Endothelial cell of umbilical vein (primary cell): ENCODE measurements around the gene KLHL26. TPM values are rescaled to one million over a fixed set of nuclear protein-coding genes. Genes with fewer than 3 reads are reported as not detected.

Experiments
- BruUV-seq: library from RNA; stranded (reverse); fragments of 400-500 nt; replicated peaks from 2 replicates; lab custom pipeline; 2021; lab: Mats Ljungman, UMichigan
- CTCF ChIA-PET: fragments of 300-600, 350-600 bp; sonication (Branson Sonifier 250); formaldehyde crosslinking; loops from one replicate; lab custom pipeline; 2021; ENCODE audit warnings: antibody characterized with exemption, inconsistent platforms; lab: Charles Lee
- POLR2A ChIA-PET: fragments of 300-600, 350-600 bp; sonication (Branson Sonifier 250); formaldehyde crosslinking; loops from one replicate; lab custom pipeline; 2021; ENCODE audit warnings: antibody characterized with exemption, inconsistent platforms; lab: Charles Lee
- DNase-seq: peaks from one replicate; pipeline ENCODE4 v3.0.0-alpha.2; 2011; ENCODE audit warnings: low read depth, low spot score
- FAIRE-seq: peaks from 2 replicates; lab custom pipeline; 2011; peaks lifted over from hg19 to GRCh38; lab: Jason Lieb, UNC
- H2AFZ ChIP-seq: 2 replicates; pipeline ENCODE4 v1.6.0; 2012; ENCODE audit warnings: low read depth, low read length, control low read depth, inconsistent platforms
- H3K27ac ChIP-seq: 2 replicates; pipeline ENCODE4 v1.5.1; 2011; ENCODE audit warnings: low read depth, mild to moderate bottlenecking, control low read depth, low read length, moderate library complexity; ENCODE audit not compliant: insufficient read depth
- H3K27me3 ChIP-seq, 2 experiments: 2 replicates each; pipeline versions ENCODE4 v1.6.0 to v1.6.1; 2011; ENCODE audit warnings: low read length in 2 of 2, mixed read lengths in 1 of 2; ENCODE audit not compliant: control insufficient read depth in 2 of 2, insufficient read depth in 2 of 2
- H3K36me3 ChIP-seq, 2 experiments: 2 replicates in 1 of 2; 3 replicates in 1 of 2; pipeline ENCODE4 v1.5.1; 2011; ENCODE audit warnings: low read length in 2 of 2, mild to moderate bottlenecking in 1 of 2, moderate library complexity in 1 of 2; ENCODE audit not compliant: control insufficient read depth in 2 of 2, insufficient read depth in 2 of 2; ENCODE audit errors: extremely low read depth in 1 of 2
- H3K4me1 ChIP-seq: 3 replicates; pipeline ENCODE4 v1.5.1; 2011; ENCODE audit warnings: mild to moderate bottlenecking, low read length; ENCODE audit not compliant: control insufficient read depth, insufficient read depth; ENCODE audit errors: extremely low read depth
- H3K4me2 ChIP-seq: 2 replicates; pipeline ENCODE4 v1.6.1; 2011; ENCODE audit warnings: low read length, control low read depth, mixed read lengths; ENCODE audit not compliant: insufficient read depth
- H3K4me3 ChIP-seq, 3 experiments: fragments of 200-600 bp in 1 of 3; sonication (generic), shearing (Covaris generic) in 1 of 3; replicated peaks in 1 of 3; 2 replicates each; pipeline ENCODE4 v1.5.1; 2011 to 2016; ENCODE audit warnings: control low read depth in 3 of 3, low read length in 3 of 3, mild to moderate bottlenecking in 2 of 3, inconsistent platforms in 1 of 3, low read depth in 1 of 3, moderate library complexity in 1 of 3; ENCODE audit not compliant: insufficient read depth in 1 of 3
- H3K79me2 ChIP-seq: 2 replicates; pipeline ENCODE4 v1.6.0; 2012; ENCODE audit warnings: low read length, inconsistent platforms; ENCODE audit not compliant: control insufficient read depth, insufficient read depth
- H3K9ac ChIP-seq: replicated peaks from 2 replicates; pipeline ENCODE3; 2011; ENCODE audit warnings: low read length, control low read depth; ENCODE audit not compliant: insufficient read depth; ENCODE audit errors: extremely low read depth
- H3K9me1 ChIP-seq: replicated peaks from 3 replicates; pipeline ENCODE4 v1.6.0; 2011; ENCODE audit warnings: mild to moderate bottlenecking, low read length; ENCODE audit not compliant: control insufficient read depth, insufficient read depth; ENCODE audit errors: extremely low read depth
- H3K9me3 ChIP-seq: replicated peaks from 2 replicates; pipeline ENCODE4 v1.5.1; 2012; ENCODE audit warnings: low read length, inconsistent platforms; ENCODE audit not compliant: control insufficient read depth, insufficient read depth
- H4K20me1 ChIP-seq: replicated peaks from 2 replicates; pipeline ENCODE3; 2011; ENCODE audit warnings: mild to moderate bottlenecking, low read length; ENCODE audit not compliant: control insufficient read depth, insufficient read depth; ENCODE audit errors: extremely low read depth
- EZH2 ChIP-seq: IDR thresholded peaks from 2 replicates; pipeline ENCODE4 v1.6.1; 2012; ENCODE audit warnings: borderline replicate concordance, low read depth, mild to moderate bottlenecking, moderate library complexity, low read length, inconsistent platforms; ENCODE audit not compliant: severe bottlenecking
- FOS ChIP-seq: IDR thresholded peaks from 2 replicates; pipeline ENCODE4 v1.6.1; 2011; ENCODE audit warnings: mild to moderate bottlenecking, low read length, moderate library complexity, borderline replicate concordance; ENCODE audit not compliant: insufficient read depth
- GATA2 ChIP-seq: IDR thresholded peaks from 2 replicates; pipeline ENCODE4 v1.7.0; 2011; ENCODE audit warnings: low read depth, mild to moderate bottlenecking, moderate library complexity, mixed read lengths, low read length; ENCODE audit not compliant: insufficient read length, insufficient read depth
- JUN ChIP-seq: IDR thresholded peaks from 2 replicates; pipeline ENCODE4 v1.6.1; 2011; ENCODE audit warnings: borderline replicate concordance, low read depth; ENCODE audit not compliant: insufficient read length, insufficient read depth
- MYC ChIP-seq: IDR thresholded peaks from one replicate; pipeline ENCODE4 v1.6.1; 2011; ENCODE audit warnings: mild to moderate bottlenecking, low read depth, low read length
- POLR2A ChIP-seq: IDR thresholded peaks from 2 replicates; pipeline ENCODE4 v1.6.1; 2012; ENCODE audit warnings: low read depth, mild to moderate bottlenecking, control low read depth, low read length
- POLR2AphosphoS5 ChIP-seq: IDR thresholded peaks from 2 replicates; pipeline ENCODE4 v1.6.1; 2012; ENCODE audit warnings: low read depth, mild to moderate bottlenecking, control low read depth, low read length, moderate library complexity; ENCODE audit not compliant: insufficient read depth
- dilution Hi-C: fragments of 300-500 bp; cut with MboI; formaldehyde crosslinking; loops from one replicate; pipeline ENCODE4 v1.15.0; 2019; ENCODE audit warnings: low sequenced_read_pairs; ENCODE audit not compliant: extremely low pct_ligation_motif_present
- intact Hi-C: fragments of 100-400 bp; cut with micrococcal nuclease; formaldehyde crosslinking; loops from one replicate; pipeline ENCODE4 v1.10.0; 2022
- polyA plus RNA-seq, 4 experiments: library from polyadenylated mRNA; depleted of rRNA in 3 of 4; stranded (reverse) in 3 of 4; unstranded in 1 of 4; fragments of >200 nt; gene quantifications; 2 replicates each; pipeline versions ENCODE4 v1.2.1 to v1.2.3, GENCODE V29; 2011 to 2012; ENCODE audit warnings: missing spikeins in 1 of 4
- total RNA-seq: library from RNA; stranded (reverse); gene quantifications from 2 replicates; pipeline ENCODE4 v1.2.3, GENCODE V29; 2021
- TF ChIP-seq, protein P1 (sequence below): IDR thresholded peaks from 2 replicates; pipeline ENCODE4 v1.6.1; 2011; ENCODE audit not compliant: insufficient read depth, insufficient read length
- TF ChIP-seq, protein P2 (sequence below), 2 donors: IDR thresholded peaks; 1 replicate in 1 of 2; 2 replicates in 1 of 2; pipeline ENCODE4 v1.5.1; 2011; ENCODE audit warnings: low read length in 2 of 2, mild to moderate bottlenecking in 2 of 2, moderate library complexity in 2 of 2, control low read depth in 1 of 2, inconsistent platforms in 1 of 2, low read depth in 1 of 2; ENCODE audit not compliant: insufficient read depth in 1 of 2; ENCODE audit errors: extremely low read depth in 1 of 2

The KLHL26 gene
- total and polyA plus RNA-seq, 2 donors (not counting 3 experiments of a cell fraction or from before 2014, with no cell fraction given): 2.4 to 6.2 TPM

GRCh38 chr19:18645035-18645511 is 8.2 kb downstream of the KLHL26 start:
- H4K20me1 ChIP-seq: no peaks in the 10 kb centered on the region
- BruUV-seq: no TSS peak
- intact Hi-C loops (loop anchor here (5.0 kb wide), 1 partner anchor 43 kb away; no protein-coding TSS in a partner anchor), dilution Hi-C loops (no loop called here)
- no peak overlapping the region for H2AFZ ChIP-seq
- peaks cover 16% of the 10 kb centered on the region for H3K4me1 ChIP-seq
- CTCF ChIA-PET: no interaction called here
- no peak overlapping the region for H3K4me3 ChIP-seq
- no peak overlapping the region for H3K4me2 ChIP-seq
- no peaks in the 10 kb centered on the region for H3K79me2 ChIP-seq
- no peaks in the 10 kb centered on the region for H3K9me1 ChIP-seq
- no peaks in the 10 kb centered on the region for H3K27me3 ChIP-seq
- H3K36me3 ChIP-seq: no peaks in the 10 kb centered on the region
- POLR2A ChIA-PET: no interaction called here
- no peak overlapping the region for H3K9ac ChIP-seq
- DNase-seq: no peak
- no peak for FAIRE-seq
- no peak overlapping the region for H3K27ac ChIP-seq
- TF ChIP-seq POLR2A: no peak
- TF ChIP-seq, protein P1, sequence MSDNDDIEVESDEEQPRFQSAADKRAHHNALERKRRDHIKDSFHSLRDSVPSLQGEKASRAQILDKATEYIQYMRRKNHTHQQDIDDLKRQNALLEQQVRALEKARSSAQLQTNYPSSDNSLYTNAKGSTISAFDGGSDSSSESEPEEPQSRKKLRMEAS: no peak
- no peak for TF ChIP-seq GATA2
- no peak for TF ChIP-seq JUN
- no peak for TF ChIP-seq FOS
- H3K9me3 ChIP-seq: no peaks in the 10 kb centered on the region

DNA sequence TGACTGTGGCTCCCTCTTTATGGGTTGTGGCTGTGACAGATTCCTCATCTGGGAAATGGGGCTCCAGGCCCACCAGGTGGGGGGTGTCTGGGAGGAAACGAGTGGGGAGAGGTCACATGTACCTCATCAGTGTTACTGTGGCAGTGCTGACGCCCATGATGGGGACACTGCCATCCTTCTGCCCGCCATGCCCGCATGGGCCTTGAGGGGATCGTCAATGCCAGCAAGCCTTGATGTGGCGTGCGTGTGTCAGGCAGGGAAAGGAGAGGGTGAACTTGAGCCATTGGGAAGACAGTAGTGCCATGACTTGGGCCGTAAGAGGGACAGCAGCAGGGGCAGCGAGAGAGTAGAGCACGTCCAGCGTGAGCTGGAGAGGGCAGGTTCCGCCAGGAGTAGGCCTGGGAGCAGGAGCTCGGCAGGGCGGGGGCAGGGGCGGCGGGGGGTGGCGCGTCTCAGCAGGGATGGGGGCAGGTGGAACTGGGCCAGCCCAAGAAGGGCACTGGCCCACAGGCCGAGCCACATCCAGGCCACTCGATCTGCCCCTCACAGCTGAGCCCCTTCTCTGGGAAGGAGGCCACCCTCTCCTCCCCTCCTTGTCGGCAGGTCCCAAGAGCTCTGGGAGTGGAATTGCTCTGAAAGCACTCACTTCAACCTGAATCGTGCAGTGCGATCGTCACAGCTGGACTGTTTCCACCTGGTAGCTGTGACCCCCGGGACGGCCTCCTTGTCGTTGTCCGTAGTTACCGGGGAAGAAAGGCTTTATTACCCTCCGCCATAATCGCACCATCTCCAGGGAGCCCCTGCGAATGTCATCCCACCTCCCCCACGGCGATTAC is 9.9 kb downstream of the KLHL26 start:
- intact Hi-C loops: loop anchor here (5.0 kb wide), 1 partner anchor 44 kb away; no protein-coding TSS in a partner anchor

More for the DNA sequence above, 9.9 kb downstream of the KLHL26 start:
- no peaks in the 10 kb centered on the region for H3K9me1 ChIP-seq
- dilution Hi-C loops: no loop called here
- no peak for DNase-seq
- H3K9me3 ChIP-seq: no peaks in the 10 kb centered on the region
- H3K4me1 ChIP-seq: peaks cover 30% of the 10 kb centered on the region
- no peak overlapping the region for H2AFZ ChIP-seq
- no peak for FAIRE-seq
- no peak overlapping the region for H3K9ac ChIP-seq
- H3K4me3 ChIP-seq: no peak overlapping the region
- POLR2A ChIA-PET: no interaction called here
- no peaks in the 10 kb centered on the region for H3K79me2 ChIP-seq
- H3K36me3 ChIP-seq: no peaks in the 10 kb centered on the region
- H3K27ac ChIP-seq: no peak overlapping the region
- H3K4me2 ChIP-seq: no peak overlapping the region
- no TSS peak for BruUV-seq
- CTCF ChIA-PET: interaction anchor here (1.0 kb wide), 1 partner anchor 29 kb away, joined by 4 read pairs; no protein-coding TSS in a partner anchor
- TF ChIP-seq POLR2A (no peak), FOS (no peak), POLR2AphosphoS5 (no peak), EZH2 (no peak), GATA2 (no peak), MYC (no peak), JUN (no peak)
- TF ChIP-seq, protein P2, sequence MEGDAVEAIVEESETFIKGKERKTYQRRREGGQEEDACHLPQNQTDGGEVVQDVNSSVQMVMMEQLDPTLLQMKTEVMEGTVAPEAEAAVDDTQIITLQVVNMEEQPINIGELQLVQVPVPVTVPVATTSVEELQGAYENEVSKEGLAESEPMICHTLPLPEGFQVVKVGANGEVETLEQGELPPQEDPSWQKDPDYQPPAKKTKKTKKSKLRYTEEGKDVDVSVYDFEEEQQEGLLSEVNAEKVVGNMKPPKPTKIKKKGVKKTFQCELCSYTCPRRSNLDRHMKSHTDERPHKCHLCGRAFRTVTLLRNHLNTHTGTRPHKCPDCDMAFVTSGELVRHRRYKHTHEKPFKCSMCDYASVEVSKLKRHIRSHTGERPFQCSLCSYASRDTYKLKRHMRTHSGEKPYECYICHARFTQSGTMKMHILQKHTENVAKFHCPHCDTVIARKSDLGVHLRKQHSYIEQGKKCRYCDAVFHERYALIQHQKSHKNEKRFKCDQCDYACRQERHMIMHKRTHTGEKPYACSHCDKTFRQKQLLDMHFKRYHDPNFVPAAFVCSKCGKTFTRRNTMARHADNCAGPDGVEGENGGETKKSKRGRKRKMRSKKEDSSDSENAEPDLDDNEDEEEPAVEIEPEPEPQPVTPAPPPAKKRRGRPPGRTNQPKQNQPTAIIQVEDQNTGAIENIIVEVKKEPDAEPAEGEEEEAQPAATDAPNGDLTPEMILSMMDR (IDR thresholded peaks at IDR 0.05; ENCODE audit: extremely low read depth in 1 of 2, insufficient read depth in 1 of 2, low read depth in 1 of 2, low read length in 2 of 2): no peak
- TF ChIP-seq, protein P1: no peak
- H3K27me3 ChIP-seq: no peaks in the 10 kb centered on the region
- no peaks in the 10 kb centered on the region for H4K20me1 ChIP-seq
